SK-N-MC (cell line): ENCODE data around the gene DCST1.

ENCODE experiments used
- EZH2 ChIP-seq: fragments of 200-600 bp; sonication (generic); IDR thresholded peaks from one replicate; pipeline ENCODE4 v1.6.1; 2017; ENCODE audit warnings: antibody characterized with exemption
- POLR2AphosphoS5 ChIP-seq: IDR thresholded peaks from 2 replicates; pipeline ENCODE4 v1.6.1; 2012; ENCODE audit warnings: mild to moderate bottlenecking, low read depth, low read length, borderline replicate concordance

DNA sequence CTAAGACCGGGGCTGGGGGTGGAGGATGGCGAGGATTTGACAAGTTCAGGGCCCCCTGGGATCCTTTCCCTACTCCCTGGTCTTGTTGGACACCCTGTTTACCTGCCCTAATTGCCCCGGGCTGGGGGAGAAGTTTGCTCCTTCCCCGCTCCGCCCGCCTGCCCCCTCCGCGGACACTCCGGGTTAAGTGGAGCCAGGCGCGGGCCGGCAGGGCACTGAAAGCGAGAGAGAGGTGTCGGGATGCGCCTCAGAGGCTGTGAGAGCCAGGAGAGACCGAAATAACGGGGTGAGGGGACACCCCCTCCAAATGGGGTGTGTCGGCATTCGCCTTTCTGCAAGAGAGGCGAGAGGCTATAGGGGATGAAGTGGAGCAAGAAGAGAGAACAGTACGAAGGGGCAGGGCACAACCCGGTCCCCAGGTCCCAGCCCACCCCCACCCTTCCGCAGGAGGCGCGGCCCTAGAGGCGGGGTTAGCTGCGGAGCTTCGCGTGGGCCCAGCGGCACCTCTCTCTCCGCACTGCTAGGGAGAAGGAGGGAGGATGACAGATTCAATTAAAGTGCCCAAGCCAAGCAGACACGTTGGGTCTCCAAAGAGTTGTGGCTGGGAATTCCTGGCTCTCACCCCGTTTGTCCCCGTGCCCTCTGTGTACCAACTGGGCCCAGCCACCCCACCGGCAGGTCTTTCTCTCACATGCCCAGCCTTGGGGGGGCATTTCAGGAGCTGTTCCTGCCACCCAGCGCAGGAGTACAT lies 48.9 kb downstream of the DCST1 start:
- TF ChIP-seq POLR2AphosphoS5 (no peak), EZH2 (no peak)
